Osteoblast (primary cell): Measurements from ENCODE around the gene MEOX2. TPM values are rescaled to one million over a fixed set of nuclear protein-coding genes. Genes with fewer than 3 reads are reported as not detected.
A peak's percentile ranks its signal among the peaks of the same experiment; 100 is the strongest.

Source experiments
- DNase-seq: peaks from one replicate; pipeline ENCODE4 v3.0.0; 2011; ENCODE audit warnings: low spot score, mixed read lengths; ENCODE audit not compliant: insufficient read length; ENCODE audit errors: missing footprints
- H2AFZ ChIP-seq: 2 replicates; pipeline ENCODE4 v1.6.0; 2011; ENCODE audit warnings: mild to moderate bottlenecking, low read length
- H3K27ac ChIP-seq: 2 replicates; pipeline ENCODE4 v1.5.1; 2011; ENCODE audit warnings: mild to moderate bottlenecking, low read depth, low read length, moderate library complexity
- H3K27me3 ChIP-seq: 2 replicates; pipeline ENCODE4 v1.6.0; 2012; ENCODE audit warnings: mild to moderate bottlenecking, control low read depth, inconsistent platforms, low read length, moderate library complexity; ENCODE audit not compliant: insufficient read depth
- H3K36me3 ChIP-seq: 2 replicates; pipeline ENCODE4 v1.5.1; 2011; ENCODE audit warnings: mild to moderate bottlenecking, low read length, control low read depth, moderate library complexity; ENCODE audit not compliant: insufficient read depth
- H3K4me1 ChIP-seq: 2 replicates; pipeline ENCODE4 v1.5.1; 2011; ENCODE audit warnings: mild to moderate bottlenecking, low read length, control low read depth, moderate library complexity; ENCODE audit not compliant: insufficient read depth
- H3K4me2 ChIP-seq: 2 replicates; pipeline ENCODE4 v1.6.0; 2011; ENCODE audit warnings: mild to moderate bottlenecking, low read length; ENCODE audit not compliant: insufficient read depth
- H3K4me3 ChIP-seq: fragments of 200-600 bp; sonication (generic); 3 replicates; pipeline ENCODE4 v1.5.1; 2012; ENCODE audit warnings: mild to moderate bottlenecking, low read length, inconsistent platforms; ENCODE audit not compliant: insufficient read depth
- H3K79me2 ChIP-seq: 2 replicates; pipeline ENCODE4 v1.6.0; 2012; ENCODE audit warnings: mild to moderate bottlenecking, low read length, control low read depth, inconsistent platforms; ENCODE audit not compliant: insufficient read depth
- H3K9me3 ChIP-seq: 2 replicates; pipeline ENCODE4 v1.5.1; 2011; ENCODE audit warnings: low read depth, low read length, control low read depth
- H4K20me1 ChIP-seq: 2 replicates; pipeline ENCODE4 v1.6.0; 2012; ENCODE audit warnings: mild to moderate bottlenecking, low read length, control low read depth; ENCODE audit not compliant: insufficient read depth
- total RNA-seq: library from RNA; depleted of rRNA; stranded (reverse); fragments of >200 nt; gene quantifications from 2 replicates; pipeline ENCODE4 v1.2.3, GENCODE V29; 2012
- TF ChIP-seq, protein P1 (sequence below): IDR thresholded peaks from 2 replicates; pipeline ENCODE4 v1.5.1; 2011; ENCODE audit warnings: mild to moderate bottlenecking, low read depth, low read length, moderate library complexity; ENCODE audit errors: extremely low read depth

Gene MEOX2
- total RNA-seq, 1 donor = 4.7 TPM

DNA sequence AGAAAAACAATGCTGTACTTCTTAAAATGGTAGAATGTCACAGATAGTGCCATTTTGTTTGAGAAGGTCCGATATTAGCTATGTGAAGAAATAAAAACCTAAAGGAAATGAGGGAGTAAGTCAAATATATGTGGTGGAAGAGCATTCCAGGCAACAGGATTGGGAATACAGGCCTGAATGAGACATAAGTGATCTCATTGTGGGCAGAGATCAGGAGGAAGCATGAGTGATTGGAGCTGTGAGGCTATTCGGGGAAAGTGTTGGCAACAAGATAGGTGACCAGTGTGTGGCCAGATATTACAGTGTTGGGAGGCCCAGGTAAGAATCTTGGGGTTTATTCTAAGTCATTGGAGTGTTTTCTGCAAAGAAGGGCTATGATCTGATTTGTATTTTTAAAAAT is 83.4 kb downstream of the MEOX2 start:
- Histone ChIP-seq H2AFZ (peak overlapping the region; percentile 2), H3K36me3 (no peaks in the 10 kb centered on the region), H3K9me3 (peaks cover 4% of the 10 kb centered on the region), H4K20me1 (no peaks in the 10 kb centered on the region), H3K27ac (no peak overlapping the region), H3K4me1 (peaks cover 3% of the 10 kb centered on the region), H3K4me3 (no peak overlapping the region), H3K4me2 (no peak overlapping the region), H3K79me2 (no peaks in the 10 kb centered on the region), H3K27me3 (no peaks in the 10 kb centered on the region)
- peak; percentile 83 for DNase-seq
- TF ChIP-seq, protein P1, sequence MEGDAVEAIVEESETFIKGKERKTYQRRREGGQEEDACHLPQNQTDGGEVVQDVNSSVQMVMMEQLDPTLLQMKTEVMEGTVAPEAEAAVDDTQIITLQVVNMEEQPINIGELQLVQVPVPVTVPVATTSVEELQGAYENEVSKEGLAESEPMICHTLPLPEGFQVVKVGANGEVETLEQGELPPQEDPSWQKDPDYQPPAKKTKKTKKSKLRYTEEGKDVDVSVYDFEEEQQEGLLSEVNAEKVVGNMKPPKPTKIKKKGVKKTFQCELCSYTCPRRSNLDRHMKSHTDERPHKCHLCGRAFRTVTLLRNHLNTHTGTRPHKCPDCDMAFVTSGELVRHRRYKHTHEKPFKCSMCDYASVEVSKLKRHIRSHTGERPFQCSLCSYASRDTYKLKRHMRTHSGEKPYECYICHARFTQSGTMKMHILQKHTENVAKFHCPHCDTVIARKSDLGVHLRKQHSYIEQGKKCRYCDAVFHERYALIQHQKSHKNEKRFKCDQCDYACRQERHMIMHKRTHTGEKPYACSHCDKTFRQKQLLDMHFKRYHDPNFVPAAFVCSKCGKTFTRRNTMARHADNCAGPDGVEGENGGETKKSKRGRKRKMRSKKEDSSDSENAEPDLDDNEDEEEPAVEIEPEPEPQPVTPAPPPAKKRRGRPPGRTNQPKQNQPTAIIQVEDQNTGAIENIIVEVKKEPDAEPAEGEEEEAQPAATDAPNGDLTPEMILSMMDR = no peak

DNA sequence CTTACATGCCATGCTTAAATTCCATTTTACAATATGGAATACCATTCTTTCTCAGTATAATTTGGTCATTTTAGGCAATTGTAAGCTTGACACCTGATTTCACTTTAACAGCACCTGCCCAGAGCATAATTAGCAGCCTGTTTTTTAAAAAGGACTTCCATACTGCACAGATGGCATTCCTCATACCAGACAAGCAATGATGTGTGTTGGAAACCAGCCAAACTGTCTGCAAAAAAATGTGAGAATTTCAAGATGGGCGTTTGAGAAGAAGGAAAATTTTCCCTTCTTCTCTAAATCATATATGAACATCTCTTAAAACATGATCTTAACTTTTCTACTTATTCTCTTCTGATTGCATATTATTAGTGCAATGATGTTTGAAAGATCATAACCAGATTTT is 84.2 kb downstream of the MEOX2 start:
- Histone ChIP-seq H3K4me3 (no peak overlapping the region), H4K20me1 (no peaks in the 10 kb centered on the region), H3K27ac (no peak overlapping the region), H3K9me3 (peaks cover 4% of the 10 kb centered on the region), H3K79me2 (no peaks in the 10 kb centered on the region), H3K27me3 (no peaks in the 10 kb centered on the region), H2AFZ (no peak overlapping the region), H3K36me3 (no peaks in the 10 kb centered on the region), H3K4me2 (no peak overlapping the region), H3K4me1 (peaks cover 3% of the 10 kb centered on the region)
- DNase-seq = no peak
- TF ChIP-seq, protein P1 = no peak

DNA sequence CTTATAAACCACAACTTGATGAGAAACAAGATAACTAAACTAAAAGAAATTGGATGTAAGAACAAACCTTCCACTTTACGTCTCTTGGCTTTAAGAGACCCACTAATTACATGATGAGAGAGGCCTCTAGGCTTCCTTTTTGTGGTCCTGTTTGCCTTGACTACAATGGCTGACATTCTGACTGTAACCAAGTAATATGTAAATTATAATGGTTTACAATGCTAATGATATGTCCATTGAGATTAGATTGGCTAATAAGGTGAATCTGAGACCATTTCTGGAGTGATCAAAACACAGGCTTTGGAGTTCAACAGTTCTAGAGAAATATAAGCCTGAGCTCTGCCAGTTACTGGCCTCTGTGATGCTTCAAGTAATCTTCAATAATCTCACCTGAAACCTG is 85.3 kb downstream of the MEOX2 start:
- H3K27me3 ChIP-seq = no peaks in the 10 kb centered on the region
- peak overlapping the region; percentile 23 for H2AFZ ChIP-seq
- H3K4me1 ChIP-seq = peaks cover 3% of the 10 kb centered on the region
- no peak overlapping the region for H3K27ac ChIP-seq
- H3K4me2 ChIP-seq = no peak overlapping the region
- H3K36me3 ChIP-seq = no peaks in the 10 kb centered on the region
- no peaks in the 10 kb centered on the region for H4K20me1 ChIP-seq
- H3K4me3 ChIP-seq = no peak overlapping the region
- TF ChIP-seq, protein P1 = no peak
- peaks cover 4% of the 10 kb centered on the region for H3K9me3 ChIP-seq
- peak; percentile 4 for DNase-seq
- no peaks in the 10 kb centered on the region for H3K79me2 ChIP-seq

DNA sequence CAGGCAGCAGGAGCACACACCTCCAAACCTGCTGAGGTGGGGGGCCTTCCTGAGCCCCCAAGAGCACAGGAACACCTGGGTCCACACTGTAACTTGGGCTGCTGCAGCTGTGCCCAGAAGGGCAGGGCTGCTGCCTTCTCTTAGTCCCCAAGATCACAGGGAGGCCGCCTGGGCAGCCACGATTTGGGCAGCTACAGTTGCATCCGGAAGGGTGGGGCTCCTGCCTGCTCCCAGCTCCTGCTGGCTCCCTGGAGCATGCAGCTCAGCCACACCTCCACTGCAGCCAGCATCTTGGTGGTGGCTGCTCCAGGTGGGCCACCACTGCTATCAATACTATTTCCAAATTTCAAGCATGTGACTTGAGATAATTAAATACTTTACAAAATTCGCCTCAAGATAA is 86.2 kb downstream of the MEOX2 start:
- peak; percentile 1 for DNase-seq
- H4K20me1 ChIP-seq = no peaks in the 10 kb centered on the region
- no peaks in the 10 kb centered on the region for H3K36me3 ChIP-seq
- H3K9me3 ChIP-seq = peaks cover 4% of the 10 kb centered on the region
- H2AFZ ChIP-seq = no peak overlapping the region
- no peaks in the 10 kb centered on the region for H3K27me3 ChIP-seq
- H3K4me2 ChIP-seq = no peak overlapping the region
- TF ChIP-seq, protein P1 = no peak
- H3K4me3 ChIP-seq = no peak overlapping the region
- H3K79me2 ChIP-seq = no peaks in the 10 kb centered on the region
- H3K4me1 ChIP-seq = peaks cover 3% of the 10 kb centered on the region
- H3K27ac ChIP-seq = no peak overlapping the region
